Measurements from ENCODE around the gene RAD18.

- no peak for TF ChIP-seq REST (IDR thresholded peaks at IDR 0.05; ENCODE audit: insufficient read depth in 1 of 2, low read depth in 2 of 2, low read length in 1 of 2)
- TF ChIP-seq CTCF (IDR thresholded peaks at IDR 0.05) = no peak
- peak; percentile 52; the same call in 1 of the 2 replicates for TF ChIP-seq POLR2AphosphoS5 (IDR thresholded peaks at IDR 0.05; ENCODE audit: low read depth, low read length)
These were observed 25.9 kb downstream of the RAD18 start for GRCh38 chr3:8937064-8938020.

All from Panc1 (cell line).